ENCODE data around the gene DNAH2. TPM values are rescaled to one million over a fixed set of nuclear protein-coding genes. Genes with fewer than 3 reads are reported as not detected.

The DNAH2 gene
- total RNA-seq, 1 donor from 2014 or later: 0.72 TPM

DNA sequence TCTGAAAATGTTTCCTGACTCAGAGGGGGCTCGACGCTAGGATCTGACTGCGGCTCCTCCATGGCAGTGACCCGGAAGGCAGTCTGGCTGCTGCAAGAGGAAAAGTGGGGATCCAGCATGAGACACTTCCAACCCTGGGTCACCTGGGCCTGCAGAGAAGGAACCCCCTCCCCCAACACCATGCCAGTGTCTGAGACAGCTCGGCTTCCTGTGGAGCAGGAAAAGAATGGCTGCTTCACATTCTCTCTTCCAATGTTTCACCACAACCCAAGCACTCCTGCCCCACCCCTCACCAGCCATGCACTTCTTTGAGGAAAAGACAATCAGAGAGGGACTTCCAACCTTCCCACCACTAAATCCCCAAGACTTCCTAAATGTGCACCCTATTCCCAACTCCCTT, 41.0 kb upstream of the DNAH2 start:
- DNase-seq (ENCODE audit: low spot score): no peak
- Mint-ChIP-seq H3K4me1 (ENCODE audit: unreplicated experiment) (peaks cover 21% of the 10 kb centered on the region), H3K4me3 (ENCODE audit: unreplicated experiment) (peak overlapping the region; percentile 42), H3K27ac (ENCODE audit: unreplicated experiment) (peak overlapping the region; percentile 89), H3K9me3 (ENCODE audit: unreplicated experiment) (no peaks in the 10 kb centered on the region), H3K36me3 (ENCODE audit: low read depth, unreplicated experiment) (peaks cover 35% of the 10 kb centered on the region), H3K27me3 (ENCODE audit: unreplicated experiment) (peaks cover 5% of the 10 kb centered on the region)
- TF ChIP-seq, protein P1, sequence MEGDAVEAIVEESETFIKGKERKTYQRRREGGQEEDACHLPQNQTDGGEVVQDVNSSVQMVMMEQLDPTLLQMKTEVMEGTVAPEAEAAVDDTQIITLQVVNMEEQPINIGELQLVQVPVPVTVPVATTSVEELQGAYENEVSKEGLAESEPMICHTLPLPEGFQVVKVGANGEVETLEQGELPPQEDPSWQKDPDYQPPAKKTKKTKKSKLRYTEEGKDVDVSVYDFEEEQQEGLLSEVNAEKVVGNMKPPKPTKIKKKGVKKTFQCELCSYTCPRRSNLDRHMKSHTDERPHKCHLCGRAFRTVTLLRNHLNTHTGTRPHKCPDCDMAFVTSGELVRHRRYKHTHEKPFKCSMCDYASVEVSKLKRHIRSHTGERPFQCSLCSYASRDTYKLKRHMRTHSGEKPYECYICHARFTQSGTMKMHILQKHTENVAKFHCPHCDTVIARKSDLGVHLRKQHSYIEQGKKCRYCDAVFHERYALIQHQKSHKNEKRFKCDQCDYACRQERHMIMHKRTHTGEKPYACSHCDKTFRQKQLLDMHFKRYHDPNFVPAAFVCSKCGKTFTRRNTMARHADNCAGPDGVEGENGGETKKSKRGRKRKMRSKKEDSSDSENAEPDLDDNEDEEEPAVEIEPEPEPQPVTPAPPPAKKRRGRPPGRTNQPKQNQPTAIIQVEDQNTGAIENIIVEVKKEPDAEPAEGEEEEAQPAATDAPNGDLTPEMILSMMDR (IDR thresholded peaks at IDR 0.05; ENCODE audit: unreplicated experiment): no peak

DNA sequence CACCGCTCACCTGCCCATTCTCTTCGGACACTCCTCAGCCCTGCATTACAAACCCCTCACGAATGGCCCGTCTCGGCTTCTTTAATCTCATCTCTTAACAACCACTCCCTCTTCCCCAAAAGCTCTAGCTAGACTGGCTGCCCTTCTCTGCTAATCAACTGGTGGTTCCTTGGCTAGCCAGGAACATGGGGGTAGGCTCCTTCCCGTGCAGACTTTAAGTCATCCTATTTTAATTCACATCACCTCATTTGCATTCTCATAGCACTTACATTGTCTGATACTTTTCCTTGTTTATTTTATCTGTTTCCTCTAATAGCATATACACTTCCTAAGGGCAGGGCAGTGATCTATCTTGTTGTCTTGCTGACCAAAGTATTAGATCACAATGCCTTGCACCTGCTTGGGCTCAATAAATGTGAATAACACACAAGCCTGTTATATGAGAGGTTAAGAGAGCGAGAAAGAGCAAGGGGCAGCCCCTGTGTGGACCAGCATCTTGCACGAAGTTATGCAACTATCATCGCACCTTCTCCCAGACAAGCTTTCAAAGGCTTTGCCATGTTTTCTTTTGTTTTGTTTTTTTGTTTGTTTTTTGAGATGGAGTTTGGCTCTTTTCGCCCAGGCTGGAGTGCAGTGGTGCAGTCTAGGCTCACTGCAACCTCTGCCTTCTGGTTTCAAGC, 40.0 kb upstream of the DNAH2 start:
- peak overlapping the region; percentile 89 for H3K27ac Mint-ChIP-seq (ENCODE audit: unreplicated experiment)
- peaks cover 5% of the 10 kb centered on the region for H3K27me3 Mint-ChIP-seq (ENCODE audit: unreplicated experiment)
- H3K4me1 Mint-ChIP-seq (ENCODE audit: unreplicated experiment): peaks cover 21% of the 10 kb centered on the region
- H3K36me3 Mint-ChIP-seq (ENCODE audit: low read depth, unreplicated experiment): peaks cover 33% of the 10 kb centered on the region
- no peak for DNase-seq (ENCODE audit: low spot score)
- TF ChIP-seq, protein P1 (IDR thresholded peaks at IDR 0.05; ENCODE audit: unreplicated experiment): no peak
- peak overlapping the region; percentile 34 for H3K4me3 Mint-ChIP-seq (ENCODE audit: unreplicated experiment)
- no peaks in the 10 kb centered on the region for H3K9me3 Mint-ChIP-seq (ENCODE audit: unreplicated experiment)

DNA sequence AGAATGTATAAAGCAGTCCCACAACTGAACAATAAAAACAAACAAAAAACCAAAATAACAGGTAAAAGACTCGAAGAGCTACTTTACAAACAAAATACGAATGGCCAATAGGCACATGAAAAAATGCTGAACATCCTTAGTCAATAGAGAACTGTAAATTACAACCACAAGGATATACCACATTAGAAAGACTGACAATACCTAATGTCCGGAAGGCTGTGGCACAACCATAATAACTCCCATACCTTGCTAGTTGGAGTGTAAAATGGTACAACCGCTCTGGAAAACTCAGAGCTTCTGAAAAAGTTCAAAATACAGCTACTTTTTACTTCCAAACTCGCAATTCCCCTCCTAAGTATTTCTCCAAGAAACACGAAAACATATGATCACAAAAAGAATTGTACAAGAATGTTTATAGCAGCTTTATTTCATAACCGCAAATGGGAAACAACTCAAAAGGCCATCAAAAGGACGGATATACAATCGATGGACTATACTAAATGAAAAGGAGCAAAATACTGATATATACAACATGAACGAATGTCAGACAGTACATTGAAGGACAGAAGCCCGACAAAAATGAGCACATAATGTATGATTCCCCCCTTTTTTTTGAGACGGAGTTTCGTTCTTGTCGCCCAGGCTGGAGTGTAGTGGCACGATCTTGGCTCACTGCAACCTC, 32.6 kb upstream of the DNAH2 start:
- Mint-ChIP-seq H3K9me3 (ENCODE audit: unreplicated experiment) (peaks cover 3% of the 10 kb centered on the region), H3K4me3 (ENCODE audit: unreplicated experiment) (peak overlapping the region; percentile 96), H3K4me1 (ENCODE audit: unreplicated experiment) (peaks cover 24% of the 10 kb centered on the region), H3K27ac (ENCODE audit: unreplicated experiment) (peak overlapping the region; percentile 100), H3K36me3 (ENCODE audit: low read depth, unreplicated experiment) (peaks cover 4% of the 10 kb centered on the region), H3K27me3 (ENCODE audit: unreplicated experiment) (peaks cover 8% of the 10 kb centered on the region)
- TF ChIP-seq, protein P1 (IDR thresholded peaks at IDR 0.05; ENCODE audit: unreplicated experiment): no peak
- DNase-seq (ENCODE audit: low spot score): no peak

DNA sequence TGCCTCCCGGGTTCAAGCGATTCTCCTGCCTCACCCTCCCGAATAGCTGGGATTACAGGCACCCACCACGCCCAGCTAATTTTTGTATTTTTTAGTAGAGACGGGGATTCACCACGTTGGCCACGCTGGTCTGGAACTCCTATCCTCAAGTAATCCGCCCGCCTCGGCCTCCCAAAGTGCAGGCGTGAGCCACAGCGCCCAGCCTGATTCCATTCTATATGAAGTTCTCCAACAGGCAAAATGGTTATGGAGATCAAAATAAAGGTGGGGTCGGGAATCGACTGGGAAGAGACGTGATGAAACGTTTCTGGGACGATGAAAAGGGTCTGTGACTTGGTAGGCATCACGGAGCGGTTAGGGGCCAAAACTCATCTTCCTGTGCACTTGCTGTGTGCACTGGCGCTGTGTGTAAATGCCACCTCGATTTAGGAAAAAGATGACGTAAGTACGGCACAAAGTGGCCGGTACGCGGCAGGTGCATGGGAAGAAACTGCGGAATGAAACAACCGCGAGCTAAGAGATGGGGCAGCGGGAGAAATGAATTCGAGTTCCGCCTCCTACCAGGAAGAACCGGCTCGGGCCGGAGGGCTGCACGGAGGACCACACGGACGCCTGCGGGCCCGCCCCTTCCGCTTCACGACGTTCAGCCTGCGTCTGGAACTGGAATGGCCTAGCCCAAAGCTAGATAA, 31.9 kb upstream of the DNAH2 start:
- Mint-ChIP-seq H3K9me3 (ENCODE audit: unreplicated experiment) (peaks cover 3% of the 10 kb centered on the region), H3K4me1 (ENCODE audit: unreplicated experiment) (peaks cover 24% of the 10 kb centered on the region), H3K36me3 (ENCODE audit: low read depth, unreplicated experiment) (peaks cover 4% of the 10 kb centered on the region), H3K27ac (ENCODE audit: unreplicated experiment) (peak overlapping the region; percentile 100), H3K27me3 (ENCODE audit: unreplicated experiment) (peaks cover 8% of the 10 kb centered on the region), H3K4me3 (ENCODE audit: unreplicated experiment) (peak overlapping the region; percentile 96)
- TF ChIP-seq, protein P1 (IDR thresholded peaks at IDR 0.05; ENCODE audit: unreplicated experiment): no peak
- peak; percentile 84 for DNase-seq (ENCODE audit: low spot score)

Data from endothelial cell (in vitro differentiated cells).